GDM1 (cell line): ENCODE measurements around the gene CKAP5.
"Not testable (repeated sequence)": the region's sequence is repeated elsewhere in the genome, so short reads cannot be mapped to it uniquely, and the experiment has no call there.

ENCODE experiments used
- DNase-seq: peaks from one replicate; lab custom pipeline; 2025; lab: John Stamatoyannopoulos, UW

CKAP5 gene

GRCh38 chr11:46726206-46726862, 119.7 kb downstream of the CKAP5 start:
- no peak for DNase-seq

DNA sequence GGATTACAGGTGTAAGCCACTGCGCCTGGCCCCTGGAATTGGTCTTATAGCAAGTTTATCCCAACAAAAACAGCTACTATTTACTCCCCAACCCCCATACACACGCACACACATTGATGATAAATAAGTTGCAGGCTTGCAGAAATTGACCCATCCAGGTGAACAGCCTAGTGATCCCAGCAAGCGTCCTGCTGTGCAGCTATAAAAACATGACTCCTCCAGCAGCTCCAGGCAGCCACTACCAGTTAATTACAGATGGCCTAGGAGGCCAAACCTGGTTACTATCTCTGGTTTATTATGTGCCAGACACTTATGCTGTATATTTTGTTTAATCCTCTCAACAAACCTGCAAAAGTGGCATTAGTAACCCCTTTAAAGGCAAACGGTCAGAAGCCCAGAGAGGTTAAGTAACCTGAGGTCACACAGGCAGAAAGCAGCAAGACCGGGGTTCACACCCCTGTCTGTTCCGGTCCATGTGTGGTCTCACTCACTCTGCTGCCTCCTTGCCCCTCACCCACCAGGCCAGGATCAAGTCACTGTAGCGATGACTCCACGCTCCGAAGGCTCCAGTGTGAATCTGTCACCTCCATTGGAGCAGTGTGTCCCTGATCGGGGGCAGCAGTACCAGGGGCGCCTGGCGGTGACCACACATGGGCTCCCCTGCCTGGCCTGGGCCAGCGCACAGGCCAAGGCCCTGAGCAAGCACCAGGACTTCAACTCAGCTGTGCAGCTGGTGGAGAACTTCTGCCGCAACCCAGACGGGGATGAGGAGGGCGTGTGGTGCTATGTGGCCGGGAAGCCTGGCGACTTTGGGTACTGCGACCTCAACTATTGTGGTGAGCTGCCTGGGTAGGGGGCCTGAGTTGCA, 120.5 kb downstream of the CKAP5 start:
- no peak for DNase-seq

DNA sequence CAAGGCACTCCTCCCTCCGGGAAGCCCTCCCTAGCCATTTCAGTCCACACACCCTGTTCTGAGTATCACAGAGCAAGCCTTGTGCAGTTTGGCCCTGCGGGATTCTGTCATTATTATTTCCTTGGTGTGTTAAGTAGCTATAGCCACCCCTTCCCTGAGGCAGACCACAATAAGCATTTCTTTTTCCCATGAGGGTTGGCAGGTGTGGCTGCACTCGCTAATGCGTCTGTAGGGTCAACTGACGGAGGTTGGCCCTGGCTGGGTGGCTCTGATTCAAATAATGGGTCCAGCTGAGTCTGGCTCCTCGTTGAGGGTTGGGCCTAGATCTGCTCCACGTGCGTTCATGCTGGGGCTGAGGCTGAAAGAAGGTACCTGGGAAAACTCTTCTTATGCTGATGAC, 122.0 kb downstream of the CKAP5 start:
- no peak for DNase-seq

DNA sequence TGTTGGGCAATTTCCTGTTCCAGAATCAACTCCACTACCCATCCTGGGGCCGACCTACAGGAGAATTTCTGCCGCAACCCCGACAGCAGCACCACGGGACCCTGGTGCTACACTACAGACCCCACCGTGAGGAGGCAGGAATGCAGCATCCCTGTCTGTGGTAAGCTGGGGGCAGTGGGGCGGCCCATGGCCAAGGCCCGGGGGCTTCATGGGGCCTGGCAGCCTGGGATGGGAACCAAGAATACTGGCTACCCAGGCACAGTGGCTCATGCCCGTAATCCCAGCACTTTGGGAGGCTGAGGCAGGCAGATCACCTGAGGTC, 122.8 kb downstream of the CKAP5 start:
- DNase-seq = no peak

DNA sequence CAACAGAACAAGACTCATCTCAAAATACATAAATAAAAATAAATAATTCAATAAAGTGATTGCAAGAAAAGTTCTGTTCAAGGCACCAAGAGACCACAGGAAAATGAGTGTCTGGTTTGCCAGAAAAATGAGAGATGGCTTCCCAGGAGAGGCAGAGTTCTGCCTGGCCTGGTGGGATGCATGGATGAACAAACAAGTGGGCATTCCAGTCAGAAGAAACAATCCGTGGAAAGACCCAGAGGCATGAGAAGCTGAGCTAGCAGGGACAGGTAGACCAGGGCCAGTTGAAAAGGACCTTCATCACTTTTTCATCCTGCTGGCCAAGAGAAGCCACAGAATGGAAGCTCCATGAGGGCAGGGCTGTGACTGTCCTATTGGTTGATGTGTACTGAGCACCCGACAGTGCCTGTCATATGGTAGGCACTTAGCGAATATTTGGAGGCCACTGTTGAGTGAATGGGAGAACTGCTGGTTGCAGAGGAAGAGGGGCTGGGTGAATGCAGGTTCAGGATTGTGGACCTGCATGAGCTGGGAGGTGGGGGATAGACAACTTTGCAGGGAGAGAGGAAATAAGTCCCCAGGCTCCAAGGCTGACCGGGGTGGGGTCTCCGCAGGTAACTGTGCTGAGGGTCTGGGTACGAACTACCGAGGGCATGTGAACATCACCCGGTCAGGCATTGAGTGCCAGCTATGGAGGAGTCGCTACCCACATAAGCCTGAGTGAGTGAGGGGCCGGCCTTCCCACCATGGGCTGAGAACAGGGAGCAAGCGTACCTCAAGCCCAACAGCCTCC, 123.3 kb downstream of the CKAP5 start:
- DNase-seq = no peak

DNA sequence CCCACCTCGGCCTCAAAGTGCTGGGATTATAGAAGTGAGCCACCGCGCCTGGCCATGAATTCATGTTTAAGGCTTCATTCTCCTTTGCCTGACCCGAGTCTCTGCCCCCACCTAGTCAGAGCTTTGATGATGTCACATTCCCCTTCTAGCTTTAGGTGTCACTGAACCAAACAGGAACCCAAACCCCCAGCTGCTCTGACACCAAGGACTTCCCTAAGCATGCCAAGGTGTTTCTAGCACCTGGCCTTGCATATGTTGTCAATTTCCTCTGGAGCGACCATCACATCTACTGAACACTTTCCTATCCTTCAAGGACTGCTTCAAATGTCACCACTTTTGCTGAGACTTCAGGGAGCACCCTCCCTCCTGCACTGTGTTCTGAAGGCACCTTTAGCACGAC, 124.8 kb downstream of the CKAP5 start:
- DNase-seq = no peak

DNA sequence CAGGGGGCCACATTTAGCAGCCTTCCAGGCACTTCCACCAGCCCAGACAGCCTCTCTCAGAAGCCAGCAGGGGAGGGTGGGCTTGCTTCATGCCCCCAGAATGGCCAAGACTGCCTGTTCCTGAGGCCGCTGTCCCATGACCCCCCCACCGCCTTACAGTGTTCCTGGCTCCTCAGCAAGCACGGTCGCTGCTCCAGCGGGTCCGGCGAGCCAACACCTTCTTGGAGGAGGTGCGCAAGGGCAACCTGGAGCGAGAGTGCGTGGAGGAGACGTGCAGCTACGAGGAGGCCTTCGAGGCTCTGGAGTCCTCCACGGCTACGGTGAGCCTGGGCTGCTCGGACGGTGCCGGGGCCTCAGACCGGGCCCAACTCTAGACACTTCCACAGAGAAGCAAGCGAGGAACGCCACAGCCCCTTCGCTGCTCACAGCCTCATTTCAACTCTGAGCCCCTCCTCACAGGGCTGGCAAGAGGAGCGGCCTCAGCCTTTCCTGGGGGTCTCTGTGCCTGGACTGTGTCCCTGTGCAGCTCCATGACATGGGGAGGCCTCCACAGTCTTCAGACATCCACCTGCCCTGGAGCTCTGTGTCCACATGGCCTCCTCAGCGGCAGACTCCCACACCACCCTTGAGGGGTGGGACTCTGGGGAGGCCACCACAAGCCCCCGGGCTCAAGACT, 126.4 kb downstream of the CKAP5 start:
- no peak for DNase-seq

GRCh38 chr11:46719048-46719542, 127.0 kb downstream of the CKAP5 start, which contains the start of gene F2:
F2 (plus strand) TSS chr11:46719213; CDS start chr11:46719236, 23 bp downstream.
- DNase-seq = no peak

- DNase-seq = no peak
Measured at GRCh38 chr11:46718155-46719019, 127.7 kb downstream of the CKAP5 start.

DNA sequence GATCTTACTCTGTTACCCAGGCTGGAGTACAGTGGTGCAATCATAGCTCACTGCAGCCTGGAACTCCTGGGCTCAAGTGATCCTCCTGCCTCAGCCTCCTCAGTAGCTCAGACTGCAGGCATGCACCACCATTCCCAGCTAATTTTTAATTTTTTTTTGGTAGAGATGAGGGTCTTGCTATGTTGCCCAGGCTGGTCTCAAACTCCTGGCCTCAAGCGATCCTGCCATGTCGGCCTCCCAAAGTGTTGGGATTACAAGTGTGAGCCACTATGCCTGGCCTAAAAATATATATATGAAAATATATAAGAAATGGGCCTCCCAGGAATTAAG, 128.3 kb downstream of the CKAP5 start:
- DNase-seq = not testable (repeated sequence)

DNA sequence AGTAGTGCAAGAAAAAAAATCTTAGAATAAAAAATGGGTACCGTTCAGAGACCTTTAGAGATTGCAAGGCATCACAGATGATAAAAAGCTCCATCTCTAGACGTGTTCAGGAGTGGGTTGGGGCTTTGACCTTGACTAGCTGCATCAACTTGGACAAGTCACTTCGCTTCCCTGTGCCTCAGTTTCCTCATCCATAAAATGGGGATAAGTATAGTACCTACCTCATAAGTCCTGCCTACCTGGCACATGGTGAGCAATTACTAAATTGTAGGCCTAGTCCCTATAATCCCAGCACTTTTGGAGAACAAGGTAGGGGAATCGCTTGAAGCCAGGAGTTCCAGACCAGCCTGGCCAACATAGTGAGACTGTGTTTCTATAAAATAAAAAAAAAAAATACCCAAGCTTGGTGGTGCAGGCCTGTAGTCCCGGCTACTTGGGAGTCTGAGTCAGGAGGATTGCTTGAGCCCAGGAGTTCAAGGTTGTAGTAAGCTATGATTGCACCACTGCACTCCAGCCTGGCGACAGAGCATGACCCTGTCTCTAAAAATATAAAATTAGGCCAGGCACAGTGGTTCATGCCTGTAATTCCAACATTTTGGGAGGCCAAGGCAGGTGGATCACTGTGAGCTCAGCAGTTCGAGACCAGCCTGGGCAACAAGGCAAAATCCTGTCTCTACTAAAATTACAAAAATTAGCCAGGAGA, 133.1 kb downstream of the CKAP5 start:
- no peak for DNase-seq

- DNase-seq = no peak
Measured at GRCh38 chr11:46711303-46711702, 134.8 kb downstream of the CKAP5 start.

DNA sequence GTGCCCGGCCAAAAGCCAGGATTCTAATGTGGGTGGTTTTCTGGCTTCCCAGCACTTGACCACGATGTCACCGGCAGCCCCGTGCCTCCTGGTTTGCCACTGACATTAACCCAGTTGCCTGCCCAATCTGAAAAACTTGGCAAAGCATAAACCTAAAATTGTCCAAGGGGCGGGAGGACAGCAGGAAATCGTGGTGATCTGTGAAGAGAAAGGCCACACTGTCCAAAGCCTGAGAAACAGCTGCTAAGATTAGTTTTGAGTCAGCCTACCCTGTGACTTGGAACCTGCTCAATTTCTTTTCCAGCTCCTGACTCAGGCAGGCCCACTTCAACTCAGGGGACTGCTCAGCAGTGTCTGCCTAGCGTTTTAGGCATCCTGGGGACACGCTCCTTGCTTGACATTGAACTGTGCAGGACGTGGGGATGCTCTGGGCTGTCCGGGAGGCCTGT, 135.2 kb downstream of the CKAP5 start:
- DNase-seq = no peak

DNA sequence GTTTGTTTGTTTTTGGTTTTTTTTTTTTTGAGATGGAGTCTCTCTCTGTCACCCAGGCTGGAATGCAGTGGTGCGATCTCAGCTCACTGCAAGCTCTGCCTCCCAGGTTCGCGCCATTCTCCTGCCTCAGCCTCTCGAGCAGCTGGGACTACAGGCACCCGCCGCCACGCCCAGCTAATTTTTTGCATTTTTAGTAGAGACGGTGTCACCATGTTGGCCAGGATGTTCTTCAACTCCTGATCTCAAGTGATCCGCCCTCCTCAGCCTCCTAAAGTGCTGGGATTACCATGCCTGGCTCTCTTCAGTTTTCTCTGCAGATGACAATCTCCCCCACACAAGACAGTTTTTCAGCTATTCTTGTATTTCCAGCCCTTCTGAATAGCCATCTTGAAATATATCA, 136.7 kb downstream of the CKAP5 start:
- DNase-seq = not testable (repeated sequence)

GRCh38 chr11:46706886-46707285, 139.2 kb downstream of the CKAP5 start:
- DNase-seq = no peak

GRCh38 chr11:46705070-46705688, 140.9 kb downstream of the CKAP5 start:
- no peak for DNase-seq

DNA sequence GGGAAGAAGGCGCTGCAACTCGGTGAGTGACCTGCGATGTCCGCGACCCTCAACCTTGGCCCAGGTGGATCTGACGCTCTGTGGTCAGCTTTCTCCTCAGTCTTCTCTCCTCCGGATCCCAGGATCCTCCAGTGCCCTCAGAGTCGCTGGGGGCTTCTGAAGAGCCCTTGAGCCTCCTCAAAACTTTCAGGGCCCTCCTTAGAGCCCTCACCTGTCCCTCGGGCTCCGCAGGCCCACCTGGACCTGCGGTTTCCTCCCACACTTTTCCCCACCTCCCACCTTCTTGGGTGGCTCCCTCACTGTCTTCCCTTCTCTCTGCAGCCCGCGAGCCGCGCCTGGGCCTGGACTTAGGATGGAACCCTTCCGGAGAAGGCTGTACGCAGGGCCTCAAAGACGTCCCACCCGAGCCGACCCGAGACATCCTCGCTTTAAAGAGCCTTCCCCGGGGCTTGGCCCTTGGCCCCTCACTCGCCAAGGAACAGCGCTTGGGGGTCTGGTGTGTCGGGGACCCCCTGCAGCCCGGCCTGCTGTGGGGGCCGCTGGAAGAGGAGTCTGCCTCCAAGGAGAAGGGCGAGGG, 144.9 kb downstream of the CKAP5 start:
- no peak for DNase-seq

DNA sequence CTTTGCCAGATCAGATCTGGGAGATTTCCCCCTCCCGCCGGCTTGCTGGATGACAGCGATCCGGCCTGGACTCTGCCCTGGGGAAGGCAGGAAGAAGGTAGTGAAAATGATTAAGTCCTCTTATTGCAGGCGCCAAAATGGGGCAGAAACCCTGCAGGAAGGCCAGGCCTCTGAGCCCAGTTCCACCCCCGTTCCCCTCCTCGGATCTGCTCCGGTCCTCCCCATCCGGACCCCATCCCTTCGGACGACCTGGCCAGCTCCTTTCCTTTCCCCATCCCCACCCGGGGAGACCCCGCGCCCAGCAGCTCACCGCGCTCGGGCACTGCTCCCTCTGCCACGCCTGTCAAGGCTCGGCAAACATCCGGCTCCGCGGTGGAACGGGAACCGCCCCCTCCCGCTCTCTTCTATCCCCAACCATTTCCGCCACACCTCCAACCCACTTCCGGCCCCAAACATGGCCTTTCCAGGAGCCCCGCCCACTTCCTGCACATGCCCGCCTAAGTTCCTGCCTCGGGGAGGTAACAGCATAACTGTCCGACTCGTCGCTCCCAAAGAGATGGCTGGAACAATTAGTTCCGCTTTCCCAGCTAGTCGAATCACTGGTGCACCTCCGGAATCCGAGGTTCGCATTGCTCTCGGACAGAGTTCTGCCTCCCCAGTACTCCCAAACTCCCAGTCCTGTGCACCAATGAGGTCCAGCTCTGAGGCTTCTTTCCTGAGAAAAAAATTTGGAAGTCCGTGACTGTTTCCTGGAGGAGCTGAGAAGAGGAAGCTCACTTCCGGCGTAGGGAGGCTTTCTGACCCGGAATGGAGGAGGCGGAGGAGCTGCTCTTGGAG, 145.6 kb downstream of the CKAP5 start, which contains the start of the genes ARHGAP1 and ZNF408:
TSS of gene ARHGAP1 (minus strand) at position 379 of the 837 bp plus-strand sequence. CDS start 4,512 bp downstream, outside the sequence.
TSS of gene ZNF408 (plus strand) at position 791 of the 837 bp plus-strand sequence. CDS start at position 808, 17 bp downstream.
- peak; percentile 97 for DNase-seq
